Bronchial epithelial cell (primary cell): Measurements from ENCODE around the gene TPRG1L. TPM values are rescaled to one million over a fixed set of nuclear protein-coding genes. Genes with fewer than 3 reads are reported as not detected.
A peak's percentile ranks its signal among the peaks of the same experiment; 100 is the strongest.

Experiments
- DNase-seq: peaks from one replicate; pipeline ENCODE4 v3.0.0-alpha.2; 2010; ENCODE audit warnings: low read depth
- FAIRE-seq: peaks from 2 replicates; lab custom pipeline; 2011; peaks lifted over from hg19 to GRCh38; lab: Jason Lieb, UNC
- H3K27me3 ChIP-seq: 2 replicates; pipeline ENCODE4 v1.5.1; 2011; ENCODE audit warnings: low read length; ENCODE audit not compliant: control insufficient read depth, insufficient read depth
- H3K36me3 ChIP-seq: 2 replicates; pipeline ENCODE4 v1.5.1; 2011; ENCODE audit warnings: low read length; ENCODE audit not compliant: control insufficient read depth, insufficient read depth
- H3K4me3 ChIP-seq: 2 replicates; pipeline ENCODE4 v1.5.1; 2011; ENCODE audit warnings: mild to moderate bottlenecking, low read depth, low read length, control low read depth
- total RNA-seq: library from RNA; depleted of rRNA; stranded (reverse); fragments of >200 nt; gene quantifications from 2 replicates; pipeline ENCODE4 v1.2.1, GENCODE V29; 2014
- TF ChIP-seq, protein P1 (sequence below): IDR thresholded peaks from 2 replicates; pipeline ENCODE4 v1.5.1; 2011; ENCODE audit warnings: mild to moderate bottlenecking, moderate library complexity, low read length, control low read depth, inconsistent platforms; ENCODE audit not compliant: insufficient read depth, severe bottlenecking

TPRG1L gene
- total RNA-seq, 1 donor from 2014 or later, result 33.4 TPM

DNA sequence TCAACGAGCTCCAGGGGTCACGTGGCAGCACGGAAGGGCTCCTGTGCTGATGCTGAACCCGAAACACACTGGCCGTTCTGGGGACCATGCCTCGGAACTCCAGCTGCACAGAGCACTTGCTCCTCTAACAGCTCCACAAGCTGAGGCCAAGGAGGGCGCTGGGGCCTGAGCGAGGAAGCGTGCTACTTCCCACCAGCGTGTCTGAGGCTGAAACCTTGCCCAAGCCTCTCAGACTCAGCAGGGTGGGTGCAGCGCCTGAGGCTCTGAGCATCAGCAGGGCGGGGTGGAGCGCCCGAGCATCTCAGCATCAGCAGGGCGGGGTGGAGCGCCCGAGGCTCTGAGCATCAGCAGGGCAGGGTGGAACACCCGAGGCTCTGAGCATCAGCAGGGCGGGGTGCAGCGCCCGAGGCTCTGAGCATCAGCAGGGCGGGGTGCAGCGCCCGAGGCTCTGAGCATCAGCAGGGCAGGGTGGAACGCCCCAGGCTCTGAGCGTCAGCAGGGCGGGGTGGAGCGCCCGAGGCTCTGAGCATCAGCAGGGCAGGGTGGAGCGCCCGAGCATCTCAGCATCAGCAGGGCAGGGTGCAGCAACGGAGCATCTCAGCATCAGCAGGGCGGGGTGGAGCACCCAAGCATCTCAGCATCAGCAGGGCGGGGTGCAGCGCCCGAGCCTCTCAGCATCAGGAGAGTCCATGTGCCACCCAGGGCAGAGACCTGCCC, 15.5 kb downstream of the TPRG1L start:
- no peak for FAIRE-seq

DNA sequence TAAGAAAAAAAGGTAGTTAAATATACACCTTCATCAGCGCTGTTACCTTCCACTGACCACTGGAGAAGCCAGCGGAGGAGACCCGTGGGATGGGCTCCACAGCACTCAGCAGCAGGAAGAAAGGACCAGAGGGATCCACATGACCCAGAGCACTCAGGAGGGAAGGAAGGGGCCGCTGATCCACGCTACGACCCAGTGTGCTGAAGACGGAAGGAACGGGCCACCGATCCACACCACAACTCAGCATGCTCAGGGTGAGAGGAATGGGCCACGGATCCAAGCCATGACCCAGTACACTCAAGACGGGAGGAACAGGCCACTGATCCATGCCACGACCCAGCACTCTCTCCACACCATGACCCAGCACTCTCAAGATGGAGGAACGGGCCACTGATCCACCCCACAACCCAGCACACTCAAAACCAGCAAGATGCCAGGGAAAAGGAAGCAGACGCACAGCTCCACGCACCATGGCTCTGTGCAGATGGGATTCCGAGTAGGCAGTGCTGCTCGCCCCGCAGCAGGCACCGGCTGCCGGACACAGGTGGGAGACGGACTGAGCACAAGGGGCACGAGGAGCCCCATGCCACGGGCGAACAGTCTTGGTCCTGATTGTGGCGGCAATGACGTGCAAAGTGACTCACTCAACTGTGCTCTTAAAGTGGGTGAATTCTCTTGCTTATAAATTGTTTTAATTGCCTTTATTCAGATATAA, 16.4 kb downstream of the TPRG1L start:
- no peak for FAIRE-seq
- Histone ChIP-seq H3K36me3 (peaks cover 9% of the 10 kb centered on the region), H3K27me3 (no peaks in the 10 kb centered on the region), H3K4me3 (no peak overlapping the region)
- DNase-seq, result no peak
- TF ChIP-seq, protein P1, sequence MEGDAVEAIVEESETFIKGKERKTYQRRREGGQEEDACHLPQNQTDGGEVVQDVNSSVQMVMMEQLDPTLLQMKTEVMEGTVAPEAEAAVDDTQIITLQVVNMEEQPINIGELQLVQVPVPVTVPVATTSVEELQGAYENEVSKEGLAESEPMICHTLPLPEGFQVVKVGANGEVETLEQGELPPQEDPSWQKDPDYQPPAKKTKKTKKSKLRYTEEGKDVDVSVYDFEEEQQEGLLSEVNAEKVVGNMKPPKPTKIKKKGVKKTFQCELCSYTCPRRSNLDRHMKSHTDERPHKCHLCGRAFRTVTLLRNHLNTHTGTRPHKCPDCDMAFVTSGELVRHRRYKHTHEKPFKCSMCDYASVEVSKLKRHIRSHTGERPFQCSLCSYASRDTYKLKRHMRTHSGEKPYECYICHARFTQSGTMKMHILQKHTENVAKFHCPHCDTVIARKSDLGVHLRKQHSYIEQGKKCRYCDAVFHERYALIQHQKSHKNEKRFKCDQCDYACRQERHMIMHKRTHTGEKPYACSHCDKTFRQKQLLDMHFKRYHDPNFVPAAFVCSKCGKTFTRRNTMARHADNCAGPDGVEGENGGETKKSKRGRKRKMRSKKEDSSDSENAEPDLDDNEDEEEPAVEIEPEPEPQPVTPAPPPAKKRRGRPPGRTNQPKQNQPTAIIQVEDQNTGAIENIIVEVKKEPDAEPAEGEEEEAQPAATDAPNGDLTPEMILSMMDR, result no peak

More for the DNA sequence above, 15.5 kb downstream of the TPRG1L start:
- Histone ChIP-seq H3K36me3 (peaks cover 9% of the 10 kb centered on the region), H3K4me3 (no peak overlapping the region), H3K27me3 (no peaks in the 10 kb centered on the region)
- DNase-seq, result no peak
- TF ChIP-seq, protein P1, result no peak

DNA sequence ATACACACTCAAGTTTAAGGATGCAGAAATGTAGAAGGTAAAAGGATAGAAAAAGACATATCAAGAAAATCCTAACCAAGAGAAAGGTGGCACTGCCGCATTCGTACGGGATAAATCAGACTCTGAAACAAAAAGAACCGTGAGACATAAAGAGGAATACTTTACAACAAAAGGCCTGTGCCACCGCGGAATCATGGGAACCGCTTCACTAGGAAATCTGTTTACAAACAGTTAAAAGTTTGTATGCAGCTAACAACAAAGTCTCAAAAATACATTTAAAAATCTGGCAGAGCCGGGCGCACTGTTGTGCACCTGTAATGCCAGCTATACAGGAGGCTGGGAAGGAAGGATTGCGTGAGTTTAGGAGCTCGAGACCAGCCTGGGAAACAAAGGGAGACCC, 17.0 kb downstream of the TPRG1L start:
- no peak for FAIRE-seq
- no peaks in the 10 kb centered on the region for H3K27me3 ChIP-seq
- DNase-seq, result no peak

DNA sequence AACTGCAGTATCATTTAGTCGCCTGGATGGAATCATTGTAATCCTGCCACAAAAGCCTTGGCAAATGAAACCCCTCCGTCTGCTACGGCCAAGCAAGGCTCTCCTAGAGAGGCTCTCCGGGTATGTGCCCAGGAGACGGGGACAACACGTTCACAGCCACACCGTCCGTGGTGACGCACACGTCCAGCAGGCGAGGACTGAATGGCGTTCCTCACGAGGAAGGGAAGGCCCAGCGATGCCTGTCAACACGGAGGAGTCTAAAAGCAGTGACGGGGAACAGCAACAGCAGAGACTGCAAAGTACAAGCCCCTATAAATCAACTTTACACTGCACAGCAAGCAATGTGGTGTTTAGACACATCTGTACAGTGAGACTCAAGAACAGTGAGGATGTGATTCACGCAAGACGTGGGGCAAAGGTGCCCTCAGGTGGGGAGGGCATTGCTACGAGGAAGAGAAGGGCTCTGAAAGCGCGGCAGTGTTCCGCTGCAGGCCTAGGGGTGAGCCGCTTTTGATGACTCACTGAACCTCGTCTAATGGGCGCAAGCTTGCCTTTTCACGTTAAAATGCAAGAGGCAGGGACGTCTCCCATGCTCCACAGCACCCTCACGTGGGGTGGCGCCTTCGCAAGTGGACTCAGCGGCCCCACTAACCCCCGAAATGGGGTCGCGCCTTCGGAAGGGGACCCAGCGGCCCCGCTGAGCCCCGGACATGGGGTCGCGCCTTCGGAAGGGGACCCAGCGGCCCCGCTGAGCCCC, 18.3 kb downstream of the TPRG1L start:
- no peak for DNase-seq
- Histone ChIP-seq H3K27me3 (no peaks in the 10 kb centered on the region), H3K4me3 (no peak overlapping the region), H3K36me3 (peaks cover 9% of the 10 kb centered on the region)
- TF ChIP-seq, protein P1, result no peak
- FAIRE-seq, result peak; percentile 7

More for the DNA sequence above, 17.0 kb downstream of the TPRG1L start:
- TF ChIP-seq, protein P1, result no peak
- no peak overlapping the region for H3K4me3 ChIP-seq
- peaks cover 11% of the 10 kb centered on the region for H3K36me3 ChIP-seq

DNA sequence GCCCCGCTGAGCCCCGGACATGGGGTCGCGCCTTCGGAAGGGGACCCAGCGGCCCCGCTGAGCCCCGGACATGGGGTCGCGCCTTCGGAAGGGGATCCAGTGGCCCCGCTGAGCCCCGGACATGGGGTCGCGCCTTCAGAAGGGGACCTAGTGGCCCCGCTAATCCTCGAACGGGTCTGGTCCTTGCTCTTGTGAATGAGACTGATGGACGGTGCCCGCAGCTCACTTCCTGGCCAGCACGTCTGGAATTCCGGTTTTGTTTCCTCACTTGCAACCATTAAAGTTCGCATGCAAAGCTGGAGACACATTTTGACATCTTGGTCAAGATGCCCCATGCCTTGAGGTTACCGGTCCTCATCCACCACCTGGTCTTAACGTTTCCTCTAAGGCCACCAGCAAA, 19.5 kb downstream of the TPRG1L start:
- DNase-seq, result no peak
- Histone ChIP-seq H3K36me3 (peaks cover 8% of the 10 kb centered on the region), H3K4me3 (no peak overlapping the region), H3K27me3 (no peaks in the 10 kb centered on the region)
- TF ChIP-seq, protein P1, result no peak
- FAIRE-seq, result no peak
